ENCODE measurements around the gene BMI1. TPM values are rescaled to one million over a fixed set of nuclear protein-coding genes. Genes with fewer than 3 reads are reported as not detected.

Gene BMI1
- total RNA-seq, 6 experiments from 2014 or later = 23.7 to 36.6 (median 27.8) TPM

- H3K36me3 ChIP-seq = no peaks in the 10 kb centered on the region
- ATAC-seq (peak; percentile 15 to 49 (median 42)), DNase-seq (peak; percentile 65 to 82 (median 72))
- H3K27me3 ChIP-seq = no peaks in the 10 kb centered on the region
- TF ChIP-seq, protein P1, sequence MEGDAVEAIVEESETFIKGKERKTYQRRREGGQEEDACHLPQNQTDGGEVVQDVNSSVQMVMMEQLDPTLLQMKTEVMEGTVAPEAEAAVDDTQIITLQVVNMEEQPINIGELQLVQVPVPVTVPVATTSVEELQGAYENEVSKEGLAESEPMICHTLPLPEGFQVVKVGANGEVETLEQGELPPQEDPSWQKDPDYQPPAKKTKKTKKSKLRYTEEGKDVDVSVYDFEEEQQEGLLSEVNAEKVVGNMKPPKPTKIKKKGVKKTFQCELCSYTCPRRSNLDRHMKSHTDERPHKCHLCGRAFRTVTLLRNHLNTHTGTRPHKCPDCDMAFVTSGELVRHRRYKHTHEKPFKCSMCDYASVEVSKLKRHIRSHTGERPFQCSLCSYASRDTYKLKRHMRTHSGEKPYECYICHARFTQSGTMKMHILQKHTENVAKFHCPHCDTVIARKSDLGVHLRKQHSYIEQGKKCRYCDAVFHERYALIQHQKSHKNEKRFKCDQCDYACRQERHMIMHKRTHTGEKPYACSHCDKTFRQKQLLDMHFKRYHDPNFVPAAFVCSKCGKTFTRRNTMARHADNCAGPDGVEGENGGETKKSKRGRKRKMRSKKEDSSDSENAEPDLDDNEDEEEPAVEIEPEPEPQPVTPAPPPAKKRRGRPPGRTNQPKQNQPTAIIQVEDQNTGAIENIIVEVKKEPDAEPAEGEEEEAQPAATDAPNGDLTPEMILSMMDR (IDR thresholded peaks at IDR 0.05) = no peak
- peak; percentile 59 for TF ChIP-seq POLR2A (IDR thresholded peaks at IDR 0.05)
- peaks cover 0 to 45% (median 3%) of the 10 kb centered on the region in 4 donors for H3K4me1 ChIP-seq
- WGBS (ENCODE audit: insufficient coverage, low coverage, low lambda C conversion rate, missing lambda C conversion rate) = 0% methylated on average over 36 of the region's 114 CpGs
- peak overlapping the region; percentile 89 to 91 (median 90) for H3K27ac ChIP-seq
- intact Hi-C loops (cut with DNase I) = no loop called here
- H3K9me3 ChIP-seq = no peaks in the 10 kb centered on the region
- peak overlapping the region; percentile 77 to 86 (median 80) for H3K4me3 ChIP-seq
Measured at GRCh38 chr10:22321156-22321923, 441 bp downstream of the BMI1 start.

DNA sequence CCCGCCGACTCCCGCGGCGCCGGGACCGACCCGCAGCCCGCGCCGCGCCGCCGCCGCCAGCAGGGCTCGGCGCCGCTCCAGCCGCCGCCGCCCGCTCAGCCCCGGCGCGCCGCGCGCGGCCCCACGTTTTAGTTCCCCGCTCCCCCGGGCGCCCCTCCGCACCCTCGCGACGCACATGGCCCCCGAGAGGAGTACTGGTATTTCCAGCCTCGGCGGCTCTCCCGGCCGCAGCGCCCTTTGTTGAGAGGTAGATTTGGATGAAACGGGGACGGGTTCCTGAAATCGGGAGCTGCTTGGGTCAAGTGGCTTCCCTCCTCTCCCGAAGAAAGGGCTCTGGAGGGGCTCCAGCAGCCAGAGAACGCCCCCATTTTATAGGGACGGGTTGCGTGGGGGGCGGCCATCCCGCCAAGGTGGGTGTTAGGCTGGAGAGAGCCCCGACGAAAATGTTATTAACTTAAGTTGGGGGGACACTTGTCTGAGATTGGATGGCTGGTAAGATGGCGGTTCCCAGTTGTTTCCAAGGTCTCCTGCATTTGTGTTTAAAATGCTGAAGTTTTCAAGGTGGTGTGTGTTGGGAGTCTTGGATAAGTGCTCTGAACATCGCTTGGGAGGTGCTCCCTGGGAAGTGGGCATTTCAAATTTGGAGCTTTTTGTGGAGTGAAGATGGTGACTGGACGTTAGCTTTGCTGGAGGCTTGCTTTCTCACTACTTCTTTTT lies 1.2 kb downstream of the BMI1 start:
- Histone ChIP-seq H3K27me3 (no peaks in the 10 kb centered on the region), H3K27ac (no peak overlapping the region), H3K9me3 (no peaks in the 10 kb centered on the region), H3K36me3 (no peaks in the 10 kb centered on the region), H3K4me1 (peaks cover 0 to 43% (median 3%) of the 10 kb centered on the region in 4 donors), H3K4me3 (peak overlapping the region; percentile 60 to 65 (median 62))
- WGBS (ENCODE audit: insufficient coverage, low coverage, low lambda C conversion rate, missing lambda C conversion rate) = under 1% methylated on average over 11 of the region's 57 CpGs
- TF ChIP-seq, protein P1 (IDR thresholded peaks at IDR 0.05) = no peak
- TF ChIP-seq POLR2A (IDR thresholded peaks at IDR 0.05) = no peak
- intact Hi-C loops (cut with DNase I) = no loop called here
- peak in 1 of 4 donors; percentile 0 for ATAC-seq
- peak in 2 of 3 donors; percentile 30 to 53 for DNase-seq

GRCh38 chr10:22322641-22323160 lies 1.8 kb downstream of the BMI1 start:
- H3K4me3 ChIP-seq = peak overlapping the region; percentile 60 to 65 (median 62)
- no peak overlapping the region for H3K27ac ChIP-seq
- ATAC-seq (no peak), DNase-seq (no peak)
- H3K9me3 ChIP-seq = no peaks in the 10 kb centered on the region
- TF ChIP-seq, protein P1 (IDR thresholded peaks at IDR 0.05) = no peak
- intact Hi-C loops (cut with DNase I) = no loop called here
- H3K36me3 ChIP-seq = peaks cover 0 to 4% (median under 1%) of the 10 kb centered on the region in 4 donors
- 56% methylated on average over 5 of the region's 5 CpGs for WGBS (ENCODE audit: insufficient coverage, low coverage, low lambda C conversion rate, missing lambda C conversion rate)
- H3K4me1 ChIP-seq = peaks cover 0 to 36% (median 0%) of the 10 kb centered on the region in 4 donors
- no peaks in the 10 kb centered on the region for H3K27me3 ChIP-seq

DNA sequence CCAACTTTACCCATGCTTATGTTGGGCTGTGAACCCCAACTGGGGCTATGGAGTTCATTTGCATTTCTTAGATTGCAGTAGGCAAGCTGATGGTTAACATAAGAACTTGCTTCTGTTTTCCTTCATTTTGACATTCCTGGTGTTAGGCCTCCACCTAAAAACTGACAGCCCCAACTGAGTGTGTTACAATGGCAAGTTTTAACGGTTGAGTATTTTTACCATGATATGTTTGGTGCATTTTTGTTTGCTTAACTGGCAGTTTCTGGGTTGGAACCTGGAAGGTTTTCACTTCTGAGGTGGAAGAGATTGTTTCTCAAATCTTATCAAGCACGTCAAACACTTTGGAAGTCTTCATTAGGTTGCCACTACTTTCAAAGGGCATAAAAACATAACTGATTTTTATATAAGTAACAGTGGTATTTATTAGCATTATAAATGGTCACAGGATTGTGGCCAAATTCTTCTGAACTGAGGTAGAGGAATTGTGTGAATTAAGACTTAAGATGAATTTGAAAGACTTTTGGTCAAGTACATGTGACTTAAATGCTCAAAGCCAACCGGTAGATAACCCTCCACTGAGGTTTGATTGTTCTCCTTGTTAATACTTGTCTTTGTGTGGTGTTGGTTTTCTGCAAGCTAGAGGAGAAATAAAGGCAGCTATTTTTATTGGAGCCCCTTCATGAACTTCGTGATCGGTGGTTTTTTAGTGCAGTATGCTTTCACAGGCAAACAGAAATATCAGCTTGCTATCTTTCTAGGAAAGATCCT lies 2.8 kb downstream of the BMI1 start:
- Histone ChIP-seq H3K4me3 (no peak overlapping the region), H3K9me3 (no peaks in the 10 kb centered on the region), H3K36me3 (peaks cover 0 to 7% (median 3%) of the 10 kb centered on the region in 4 donors), H3K27ac (no peak overlapping the region), H3K4me1 (peaks cover 0 to 35% (median 0%) of the 10 kb centered on the region in 4 donors), H3K27me3 (no peaks in the 10 kb centered on the region)
- ATAC-seq = no peak
- DNase-seq = no peak
- intact Hi-C loops (cut with DNase I) = no loop called here
- WGBS (ENCODE audit: insufficient coverage, low coverage, low lambda C conversion rate, missing lambda C conversion rate) = 64% methylated on average over 5 of the region's 5 CpGs
- TF ChIP-seq, protein P1 (IDR thresholded peaks at IDR 0.05) = no peak
- no peak for TF ChIP-seq POLR2A (IDR thresholded peaks at IDR 0.05)
